ENCODE measurements around the gene ZRSR2.

- no peak for TF ChIP-seq CTCF (IDR thresholded peaks at IDR 0.05 in 2 of 3, conservative IDR thresholded peaks at IDR 0.05 in 1 of 3; ENCODE audit: borderline replicate concordance in 1 of 3, insufficient read depth in 1 of 3, low read depth in 2 of 3, low read length in 2 of 3)
- no peak for TF ChIP-seq POLR2A (IDR thresholded peaks at IDR 0.05; ENCODE audit: borderline replicate concordance, extremely low read depth, insufficient read depth, insufficient read length)
- no peak for TF ChIP-seq POLR2AphosphoS5 (IDR thresholded peaks at IDR 0.05; ENCODE audit: low read depth, low read length)
- TF ChIP-seq EZH2phosphoT487 (IDR thresholded peaks at IDR 0.05; ENCODE audit: borderline replicate concordance): no peak
- TF ChIP-seq EZH2 (IDR thresholded peaks at IDR 0.05): no peak
- TF ChIP-seq RAD21 (IDR thresholded peaks at IDR 0.05; ENCODE audit: low read depth): no peak
- no peak for TF ChIP-seq CEBPB (IDR thresholded peaks at IDR 0.05; ENCODE audit: low read depth)
- TF ChIP-seq CBX3 (IDR thresholded peaks at IDR 0.05; ENCODE audit: low read depth): no peak
- TF ChIP-seq ZNF274 (IDR thresholded peaks at IDR 0.05; ENCODE audit: low read depth, low read length): no peak
- TF ChIP-seq REST (IDR thresholded peaks at IDR 0.05; ENCODE audit: low read depth): no peak
- no peak for TF ChIP-seq ATF3 (IDR thresholded peaks at IDR 0.05)
- TF ChIP-seq SIN3A (IDR thresholded peaks at IDR 0.05; ENCODE audit: low read depth): no peak
- TF ChIP-seq YY1 (IDR thresholded peaks at IDR 0.05; ENCODE audit: extremely low read depth, insufficient replicate concordance, low read depth, low read length): no peak
These were observed 35.7 kb downstream of the ZRSR2 start for GRCh38 chrX:15825936-15826335.

Measured in HCT116 (cell line).